Prostate gland (tissue), 2 donors: ENCODE results near the gene SKIC8.

Experiments used
- CTCF ChIP-seq, 4 experiments: fragments of 200-600 bp in 2 of 4; fragments of 450-650 bp in 2 of 4; sonication (generic) in 2 of 4; IDR thresholded peaks; 1 replicate in 3 of 4; 2 replicates in 1 of 4; pipeline ENCODE4 v1.5.1; 2016 to 2019; ENCODE audit warnings: antibody characterized with exemption in 4 of 4, mild to moderate bottlenecking in 2 of 4, moderate library complexity in 2 of 4
- POLR2A ChIP-seq: fragments of 450-650 bp; IDR thresholded peaks from one replicate; pipeline ENCODE4 v1.6.1; 2016; ENCODE audit warnings: antibody characterized with exemption, mild to moderate bottlenecking
- POLR2AphosphoS5 ChIP-seq: sonication (generic); formaldehyde crosslinking; IDR thresholded peaks from one replicate; pipeline ENCODE4 v1.6.1; 2017; ENCODE audit warnings: antibody characterized with exemption

GRCh38 chr15:78322243-78322642, 22.8 kb upstream of the SKIC8 start:
- TF ChIP-seq CTCF (IDR thresholded peaks at IDR 0.05) (no peak), POLR2AphosphoS5 (no peak), POLR2A (no peak)
